Activated CD8-positive, alpha-beta memory T cell treated with anti-CD3 and anti-CD28 coated beads, Interleukin-2, amount 10 ng/mL, durations not matched to agents 7 days and 5 days (primary cell): Measurements from ENCODE around the gene SLC25A33. TPM values are rescaled to one million over a fixed set of nuclear protein-coding genes. Genes with fewer than 3 reads are reported as not detected.

ENCODE experiments used
- ATAC-seq: fragments of 150-1000 bp; cut with Tn5 transposase; one replicate; pipeline ENCODE4 v1.10.0; 2021; ENCODE audit warnings: moderate library complexity
- CTCF ChIA-PET: fragments of 350-600 bp; sonication (Branson Sonifier 250); formaldehyde crosslinking; loops from one replicate; lab custom pipeline; 2021; ENCODE audit warnings: antibody characterized with exemption; lab: Charles Lee
- DNase-seq: peaks from one replicate; pipeline ENCODE4 v3.0.0-alpha.2; 2020
- H3K27ac Mint-ChIP-seq: one replicate; pipeline ENCODE4 v1.8.0; 2021; ENCODE audit warnings: mild to moderate bottlenecking, mixed read lengths
- H3K27me3 Mint-ChIP-seq: one replicate; pipeline ENCODE4 v1.8.0; 2021; ENCODE audit warnings: mixed read lengths
- H3K36me3 Mint-ChIP-seq: one replicate; pipeline ENCODE4 v1.8.0; 2021; ENCODE audit warnings: mild to moderate bottlenecking, mixed read lengths
- H3K4me1 Mint-ChIP-seq: one replicate; pipeline ENCODE4 v1.8.0; 2021; ENCODE audit warnings: mixed read lengths
- H3K4me3 Mint-ChIP-seq: one replicate; pipeline ENCODE4 v1.8.0; 2021; ENCODE audit warnings: mild to moderate bottlenecking, moderate library complexity, mixed read lengths
- H3K9me3 Mint-ChIP-seq: one replicate; pipeline ENCODE4 v1.8.0; 2022; ENCODE audit warnings: low read depth, mixed read lengths
- total RNA-seq, 2 experiments: library from RNA; stranded (reverse); gene quantifications; one replicate each; pipeline ENCODE4 v1.2.3, GENCODE V29; 2021

SLC25A33 gene
- total RNA-seq, 2 experiments from 2014 or later = 4.5 to 7.7 TPM

DNA sequence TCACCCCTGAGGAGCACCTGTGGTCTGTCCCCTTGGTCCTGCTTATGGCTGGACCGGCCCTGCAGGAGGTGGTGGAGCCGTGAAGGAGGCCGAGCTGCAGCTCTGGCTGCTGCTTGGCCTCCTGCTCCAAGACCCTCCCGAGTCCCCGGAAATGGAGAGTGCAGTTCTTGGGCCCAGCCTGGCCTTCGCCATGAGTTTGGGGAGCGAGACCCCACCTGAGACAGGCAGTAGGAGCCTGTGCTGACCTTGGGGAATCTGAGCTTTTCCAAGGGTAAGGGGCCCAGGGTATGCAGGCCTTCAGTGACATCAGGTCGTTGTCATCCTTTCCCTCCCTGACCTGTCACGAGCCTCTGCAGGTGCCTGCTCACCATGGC lies 63.5 kb downstream of the SLC25A33 start:
- CTCF ChIA-PET = no interaction called here
- Mint-ChIP-seq H3K9me3 (no peaks in the 10 kb centered on the region), H3K36me3 (no peaks in the 10 kb centered on the region), H3K4me3 (no peak overlapping the region), H3K27ac (no peak overlapping the region), H3K27me3 (no peaks in the 10 kb centered on the region), H3K4me1 (no peaks in the 10 kb centered on the region)
- ATAC-seq = no peak
- no peak for DNase-seq

DNA sequence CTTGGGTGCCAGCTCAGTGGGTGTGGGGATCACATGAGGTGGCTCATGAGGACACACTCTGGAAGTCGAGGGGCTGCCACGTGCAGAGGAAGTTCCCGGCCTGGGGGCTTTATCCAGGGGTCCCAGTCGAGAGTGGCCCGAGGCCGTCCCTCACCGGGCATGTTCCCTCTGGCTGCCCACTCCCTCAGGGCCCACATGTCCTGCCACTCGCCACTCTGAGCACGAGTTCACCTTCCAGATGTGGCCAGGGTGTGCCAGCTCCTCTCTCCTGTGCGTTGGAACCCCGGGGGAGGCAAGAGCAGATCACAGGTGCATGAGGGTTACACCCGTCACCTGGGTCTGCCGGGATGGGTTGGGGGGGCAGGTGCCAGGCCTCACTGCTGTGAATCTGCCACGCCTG lies 64.0 kb downstream of the SLC25A33 start:
- no peak overlapping the region for H3K27ac Mint-ChIP-seq
- CTCF ChIA-PET = no interaction called here
- no peaks in the 10 kb centered on the region for H3K36me3 Mint-ChIP-seq
- H3K27me3 Mint-ChIP-seq = no peaks in the 10 kb centered on the region
- H3K4me1 Mint-ChIP-seq = no peaks in the 10 kb centered on the region
- DNase-seq = no peak
- H3K9me3 Mint-ChIP-seq = no peaks in the 10 kb centered on the region
- no peak overlapping the region for H3K4me3 Mint-ChIP-seq
- ATAC-seq = no peak

DNA sequence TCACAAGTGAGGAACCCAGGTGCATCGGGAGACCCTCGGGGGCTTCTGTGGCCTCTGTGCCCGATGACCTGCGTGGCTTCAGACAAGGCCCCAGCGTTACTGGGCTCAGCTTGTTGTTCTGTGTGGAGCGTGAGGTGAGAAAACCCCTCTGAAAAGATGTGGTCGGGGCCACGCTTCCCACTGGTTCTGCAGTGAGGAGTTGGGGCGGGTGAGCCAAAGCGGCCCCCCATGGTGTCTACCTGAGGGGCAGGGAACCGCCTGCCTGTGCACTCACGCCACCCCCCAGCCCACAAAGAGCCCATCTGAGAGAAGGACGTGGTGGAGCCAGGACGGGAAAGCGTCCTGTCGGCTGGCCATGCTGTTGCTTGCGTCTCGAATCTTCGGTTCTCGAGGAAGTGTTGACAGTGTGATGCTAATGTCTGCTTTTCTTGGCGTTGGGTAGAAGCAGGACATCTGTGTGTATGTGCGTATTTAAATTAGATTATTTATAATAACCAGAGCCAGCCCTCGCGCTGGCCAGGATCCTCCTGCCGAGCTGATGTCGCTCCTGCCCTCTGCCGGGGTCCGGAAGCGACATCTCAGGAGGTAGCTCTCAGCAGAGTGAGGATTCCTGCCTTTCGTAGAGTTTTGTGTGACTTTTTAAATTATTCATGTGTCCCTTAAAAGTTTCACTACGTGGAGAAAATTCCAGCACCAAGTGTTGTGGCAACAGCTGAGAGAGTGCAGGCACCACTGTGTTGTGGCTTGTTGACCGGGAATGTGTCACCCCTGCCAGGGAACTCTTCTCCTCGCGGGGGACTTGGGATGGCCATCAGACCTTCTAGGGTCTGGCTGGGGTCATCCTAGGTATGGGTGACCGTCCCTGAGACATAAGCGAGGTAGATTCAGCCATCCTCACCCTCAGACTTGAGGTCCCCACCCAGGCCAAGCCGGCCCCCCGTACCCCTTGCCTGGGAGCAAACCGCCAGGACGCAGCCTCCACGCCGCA lies 64.8 kb downstream of the SLC25A33 start:
- Mint-ChIP-seq H3K27ac (no peak overlapping the region), H3K9me3 (no peaks in the 10 kb centered on the region), H3K27me3 (no peaks in the 10 kb centered on the region), H3K36me3 (no peaks in the 10 kb centered on the region), H3K4me1 (no peaks in the 10 kb centered on the region), H3K4me3 (no peak overlapping the region)
- CTCF ChIA-PET = interaction anchor here (1.0 kb wide), 1 partner anchor 12 kb away, joined by 3 read pairs; no protein-coding TSS in a partner anchor
- no peak for DNase-seq
- no peak for ATAC-seq

DNA sequence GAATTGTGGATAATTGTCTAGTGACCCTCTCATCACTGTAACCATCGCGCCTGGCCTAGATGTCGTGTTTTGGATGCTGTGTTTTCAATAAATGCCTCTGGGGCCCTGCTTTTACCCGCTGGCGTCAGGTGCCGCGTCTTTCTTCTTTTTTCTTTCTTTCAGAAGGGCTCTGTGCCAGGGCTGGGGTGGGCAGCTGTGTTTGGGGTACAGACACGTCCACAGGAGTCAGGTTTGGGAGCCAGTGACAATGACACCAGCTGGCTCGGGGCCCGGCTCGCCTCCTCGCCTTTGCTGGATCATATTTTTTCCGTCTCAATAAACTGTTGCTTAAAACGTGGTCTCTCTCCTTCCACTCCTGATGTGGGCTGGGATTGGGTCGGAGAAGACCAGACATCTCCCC lies 65.6 kb downstream of the SLC25A33 start:
- H3K27ac Mint-ChIP-seq = no peak overlapping the region
- H3K9me3 Mint-ChIP-seq = no peaks in the 10 kb centered on the region
- ATAC-seq (no peak), DNase-seq (no peak)
- H3K27me3 Mint-ChIP-seq = no peaks in the 10 kb centered on the region
- no peaks in the 10 kb centered on the region for H3K36me3 Mint-ChIP-seq
- no peaks in the 10 kb centered on the region for H3K4me1 Mint-ChIP-seq
- CTCF ChIA-PET = interaction anchor here (1.0 kb wide), 1 partner anchor 11 kb away, joined by 3 read pairs; no protein-coding TSS in a partner anchor
- H3K4me3 Mint-ChIP-seq = no peak overlapping the region

DNA sequence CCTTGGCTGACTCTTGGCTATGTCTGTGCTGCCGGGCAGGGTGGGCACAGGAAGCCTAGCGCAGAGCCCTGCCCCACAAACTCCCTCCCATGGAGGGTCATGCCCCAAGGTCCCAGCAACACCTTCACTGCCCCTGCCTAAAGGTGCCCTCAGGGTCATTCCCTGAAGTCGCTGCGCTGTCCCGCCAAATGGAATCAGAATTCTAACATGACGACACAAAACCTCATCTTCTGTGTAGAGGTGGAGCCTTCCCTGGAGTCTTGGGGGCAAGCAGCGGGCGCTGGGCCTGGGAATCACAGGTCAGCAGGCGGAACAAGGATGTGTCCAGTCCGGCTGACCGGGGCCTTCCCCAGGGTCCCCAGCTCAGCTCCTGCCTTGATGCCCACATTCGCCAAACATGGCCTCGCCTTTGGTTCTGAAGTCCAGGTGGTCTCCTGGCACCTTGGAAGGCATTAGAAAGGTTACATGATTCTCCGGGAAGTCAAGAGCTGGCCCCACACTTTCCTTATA lies 66.7 kb downstream of the SLC25A33 start:
- Mint-ChIP-seq H3K4me1 (no peaks in the 10 kb centered on the region), H3K27ac (no peak overlapping the region), H3K36me3 (peaks cover 2% of the 10 kb centered on the region), H3K9me3 (no peaks in the 10 kb centered on the region), H3K4me3 (no peak overlapping the region), H3K27me3 (no peaks in the 10 kb centered on the region)
- ATAC-seq (no peak), DNase-seq (no peak)
- CTCF ChIA-PET = interaction anchor here (1.3 kb wide), 1 partner anchor 9 kb away, joined by 3 read pairs; no protein-coding TSS in a partner anchor

DNA sequence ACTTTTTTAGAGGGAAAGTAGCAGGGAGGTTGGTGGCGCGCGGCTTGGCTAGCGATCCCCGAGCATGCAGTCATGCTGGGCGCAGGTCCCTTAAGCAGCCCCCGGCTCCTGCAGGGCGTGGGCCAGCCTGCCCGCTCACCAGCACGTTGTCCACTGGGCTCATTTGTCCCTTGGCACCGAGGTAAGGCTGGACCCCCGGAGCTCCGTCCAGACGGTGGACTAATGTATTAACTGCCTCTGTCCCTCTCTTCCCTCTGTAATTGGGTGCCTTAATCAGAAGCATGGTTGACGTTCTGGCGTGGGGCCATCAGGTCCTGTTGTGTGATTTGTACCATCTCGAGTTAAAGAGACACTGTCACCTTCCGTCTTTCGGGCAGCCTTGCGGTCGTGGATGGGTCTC lies 67.2 kb downstream of the SLC25A33 start:
- Mint-ChIP-seq H3K36me3 (peaks cover 4% of the 10 kb centered on the region), H3K27ac (no peak overlapping the region), H3K27me3 (no peaks in the 10 kb centered on the region), H3K4me3 (no peak overlapping the region), H3K9me3 (no peaks in the 10 kb centered on the region), H3K4me1 (no peaks in the 10 kb centered on the region)
- DNase-seq (no peak), ATAC-seq (no peak)
- CTCF ChIA-PET = interaction anchor here (1.3 kb wide), 1 partner anchor 9 kb away, joined by 3 read pairs; no protein-coding TSS in a partner anchor

DNA sequence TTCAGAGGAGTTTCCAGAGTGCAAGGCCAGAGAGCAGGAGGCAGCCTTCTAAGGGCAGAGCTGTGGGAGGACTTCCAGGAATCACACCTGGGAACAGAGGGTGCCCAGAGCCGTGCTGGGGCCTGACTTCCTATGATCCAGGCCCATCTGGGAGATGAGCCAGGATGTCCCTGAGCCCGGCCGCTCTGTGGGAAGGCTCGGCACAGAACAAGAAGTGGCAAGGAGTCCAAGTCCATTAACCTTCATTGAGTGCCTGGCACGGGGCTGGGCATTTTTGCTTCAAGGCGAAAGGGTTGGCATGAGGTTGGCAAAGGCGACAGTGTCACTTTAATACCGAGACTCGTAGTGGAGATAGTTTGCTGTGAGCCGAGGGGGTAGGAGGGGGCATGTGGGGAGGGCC lies 67.7 kb downstream of the SLC25A33 start:
- Mint-ChIP-seq H3K4me3 (no peak overlapping the region), H3K36me3 (peaks cover 6% of the 10 kb centered on the region), H3K27me3 (no peaks in the 10 kb centered on the region), H3K4me1 (no peaks in the 10 kb centered on the region), H3K27ac (no peak overlapping the region), H3K9me3 (no peaks in the 10 kb centered on the region)
- no peak for ATAC-seq
- CTCF ChIA-PET = interaction anchor here (1.3 kb wide), 1 partner anchor 8 kb away, joined by 3 read pairs; no protein-coding TSS in a partner anchor
- DNase-seq = no peak

DNA sequence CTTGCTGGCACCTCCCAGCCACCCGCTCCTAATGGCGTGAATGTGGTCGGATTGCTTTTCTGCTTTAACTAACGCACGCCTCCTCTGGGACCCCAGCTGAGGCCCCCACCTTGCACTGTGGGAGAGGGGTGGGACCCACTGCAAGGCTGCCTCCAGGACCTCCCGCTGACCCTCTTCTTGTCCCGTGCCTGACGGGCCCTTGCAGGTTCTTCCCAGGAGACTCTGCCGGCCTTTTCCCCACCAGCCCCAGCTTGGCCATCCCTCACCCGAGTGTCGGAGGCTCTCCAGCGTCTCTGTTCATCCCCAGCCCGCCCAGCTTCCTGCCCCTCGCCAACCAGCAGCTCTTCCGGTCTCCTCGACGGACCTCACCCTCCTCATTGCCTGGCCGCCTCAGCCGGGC lies 68.1 kb downstream of the SLC25A33 start:
- Mint-ChIP-seq H3K36me3 (peaks cover 6% of the 10 kb centered on the region), H3K9me3 (no peaks in the 10 kb centered on the region), H3K4me3 (no peak overlapping the region), H3K27me3 (no peaks in the 10 kb centered on the region), H3K27ac (no peak overlapping the region), H3K4me1 (no peaks in the 10 kb centered on the region)
- DNase-seq = no peak
- no peak for ATAC-seq
- CTCF ChIA-PET = interaction anchor here (1.3 kb wide), 1 partner anchor 8 kb away, joined by 3 read pairs; no protein-coding TSS in a partner anchor

DNA sequence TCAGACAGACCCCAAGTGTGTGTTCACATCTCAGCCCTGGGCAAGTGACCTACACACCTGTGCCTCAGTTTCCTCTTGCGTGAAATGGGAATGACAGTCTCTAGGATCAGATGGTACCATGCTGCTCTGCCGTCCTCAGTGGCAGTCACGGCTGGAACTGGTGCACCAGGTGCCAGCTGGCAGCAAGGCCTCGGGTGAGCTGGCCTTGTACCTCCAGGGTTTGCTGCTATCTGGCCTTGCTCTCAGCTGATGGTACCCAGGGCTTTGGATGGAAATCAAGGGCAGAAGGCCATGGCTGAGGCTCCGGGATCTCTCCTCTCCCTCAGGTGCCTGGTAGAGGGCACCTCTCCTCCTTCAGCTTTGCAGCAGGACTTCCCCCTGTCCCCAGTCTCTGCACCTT lies 70.7 kb downstream of the SLC25A33 start:
- no peaks in the 10 kb centered on the region for H3K27me3 Mint-ChIP-seq
- H3K4me3 Mint-ChIP-seq = no peak overlapping the region
- H3K4me1 Mint-ChIP-seq = no peaks in the 10 kb centered on the region
- H3K27ac Mint-ChIP-seq = no peak overlapping the region
- ATAC-seq = no peak
- H3K36me3 Mint-ChIP-seq = peaks cover 6% of the 10 kb centered on the region
- no peak for DNase-seq
- CTCF ChIA-PET = no interaction called here
- H3K9me3 Mint-ChIP-seq = no peaks in the 10 kb centered on the region

DNA sequence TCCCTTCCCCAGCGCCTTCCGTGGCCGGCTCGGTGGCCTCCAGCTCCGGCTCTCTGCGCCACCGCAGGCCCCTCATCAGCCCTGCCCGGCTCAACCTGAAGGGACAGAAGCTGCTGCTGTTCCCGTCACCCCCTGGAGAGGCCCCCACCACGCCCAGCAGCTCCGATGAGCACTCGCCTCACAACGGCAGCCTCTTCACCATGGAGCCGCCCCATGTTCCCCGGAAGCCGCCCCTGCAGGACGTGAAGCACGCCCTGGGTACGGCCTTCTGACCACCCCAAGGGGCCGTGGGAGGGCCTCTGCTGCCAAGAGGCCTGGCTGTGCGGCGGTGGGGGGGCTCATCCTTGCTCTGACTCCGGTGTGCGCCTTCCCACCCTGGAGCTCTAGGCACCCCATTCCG lies 71.3 kb downstream of the SLC25A33 start:
- ATAC-seq (no peak), DNase-seq (no peak)
- Mint-ChIP-seq H3K27ac (no peak overlapping the region), H3K9me3 (no peaks in the 10 kb centered on the region), H3K36me3 (peaks cover 6% of the 10 kb centered on the region), H3K27me3 (no peaks in the 10 kb centered on the region), H3K4me3 (no peak overlapping the region), H3K4me1 (no peaks in the 10 kb centered on the region)
- CTCF ChIA-PET = no interaction called here

DNA sequence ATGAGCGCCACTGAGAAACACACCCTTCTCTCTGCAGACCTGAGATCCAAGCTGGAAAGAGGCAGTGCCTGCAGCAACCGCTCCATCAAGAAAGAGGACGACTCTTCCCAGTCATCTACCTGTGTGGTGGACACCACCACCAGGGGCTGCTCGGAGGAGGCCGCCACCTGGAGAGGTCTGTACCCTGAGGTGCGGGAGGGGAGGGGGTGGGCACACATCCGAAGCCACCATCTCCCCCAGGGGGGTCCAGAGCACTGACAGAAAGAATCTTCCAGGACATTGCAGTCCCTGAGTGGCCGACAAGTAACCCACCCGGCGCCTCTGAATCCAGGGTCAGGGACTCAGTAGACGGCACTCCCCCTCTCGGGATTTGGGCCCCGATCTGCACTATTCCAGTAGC lies 72.5 kb downstream of the SLC25A33 start:
- ATAC-seq = no peak
- no peak overlapping the region for H3K27ac Mint-ChIP-seq

DNA sequence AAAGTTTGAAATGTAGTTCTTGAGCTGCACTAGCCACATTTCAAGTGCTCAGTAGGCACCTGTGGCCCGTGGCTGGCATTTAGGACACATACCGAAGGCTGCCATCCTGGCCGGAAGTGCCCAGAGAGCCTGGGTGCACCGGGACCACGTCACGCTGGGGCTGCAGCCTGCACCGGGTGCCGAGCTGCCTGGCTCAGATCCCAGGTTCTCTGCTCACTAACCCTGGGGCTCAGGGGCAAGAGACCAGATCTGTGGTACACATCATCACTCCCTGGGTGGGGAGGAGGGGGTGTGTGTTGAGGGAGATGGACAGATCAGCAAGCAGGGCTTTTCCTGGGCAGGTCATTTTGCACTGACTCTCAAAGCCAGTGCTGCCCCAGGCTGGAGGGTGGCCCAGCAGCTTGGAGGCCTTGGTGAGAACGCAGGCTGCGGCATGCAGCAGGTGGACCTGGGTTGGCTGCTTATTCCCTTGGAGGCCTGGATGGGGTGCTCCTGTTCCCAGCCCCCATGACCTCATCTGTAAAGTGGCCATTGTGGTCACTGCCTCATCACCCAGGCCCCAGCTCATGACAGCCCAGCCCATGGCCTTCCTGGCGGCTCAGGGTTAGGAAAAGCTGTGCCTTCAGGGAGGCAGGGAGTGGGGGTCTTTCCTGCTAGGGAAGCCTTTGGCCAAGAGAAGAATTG lies 73.0 kb downstream of the SLC25A33 start:
- no peak for DNase-seq
- Mint-ChIP-seq H3K4me3 (no peak overlapping the region), H3K27me3 (no peaks in the 10 kb centered on the region), H3K27ac (no peak overlapping the region), H3K9me3 (no peaks in the 10 kb centered on the region), H3K36me3 (peaks cover 6% of the 10 kb centered on the region), H3K4me1 (no peaks in the 10 kb centered on the region)
- CTCF ChIA-PET = no interaction called here
- no peak for ATAC-seq

More for the DNA sequence above, 72.5 kb downstream of the SLC25A33 start:
- no peaks in the 10 kb centered on the region for H3K9me3 Mint-ChIP-seq
- no peaks in the 10 kb centered on the region for H3K4me1 Mint-ChIP-seq
- no peak overlapping the region for H3K4me3 Mint-ChIP-seq
- H3K36me3 Mint-ChIP-seq = peaks cover 6% of the 10 kb centered on the region
- no peak for DNase-seq
- no peaks in the 10 kb centered on the region for H3K27me3 Mint-ChIP-seq
- CTCF ChIA-PET = no interaction called here

DNA sequence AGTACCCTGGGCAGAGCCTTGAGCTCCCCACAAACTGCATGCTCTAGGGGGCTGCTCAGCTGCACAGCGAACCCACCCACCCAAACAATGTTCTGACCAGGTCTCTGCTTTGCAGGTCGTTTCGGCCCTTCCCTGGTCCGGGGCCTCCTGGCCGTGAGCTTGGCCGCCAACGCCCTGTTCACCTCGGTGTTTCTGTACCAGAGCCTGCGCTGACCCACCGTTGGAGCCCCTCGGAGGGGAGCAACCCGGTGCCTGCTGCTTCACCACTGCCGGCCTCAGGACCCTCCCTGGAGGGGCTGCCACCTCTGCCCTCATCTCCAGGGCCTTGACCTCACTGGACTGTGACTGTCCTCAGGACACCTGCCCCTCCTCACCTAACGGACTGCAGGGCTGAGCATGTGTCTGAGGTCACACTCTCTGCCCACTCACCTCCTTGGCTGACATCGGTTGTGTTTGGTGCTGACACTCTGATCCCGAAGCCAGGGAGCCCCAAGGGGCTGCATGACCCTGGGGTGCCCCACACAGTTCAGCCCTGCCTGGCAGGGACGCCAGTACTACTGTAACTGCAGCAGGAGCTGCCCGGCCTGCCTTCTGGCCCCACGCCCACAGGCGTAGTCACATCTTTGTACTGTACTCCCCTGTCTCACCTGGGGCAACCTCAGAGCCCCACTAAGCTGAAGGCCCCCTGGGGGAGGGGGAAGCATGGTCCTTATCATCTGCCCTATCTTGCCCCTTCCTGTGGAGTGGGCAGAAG lies 73.8 kb downstream of the SLC25A33 start:
- Mint-ChIP-seq H3K4me3 (no peak overlapping the region), H3K27me3 (no peaks in the 10 kb centered on the region), H3K9me3 (no peaks in the 10 kb centered on the region), H3K4me1 (no peaks in the 10 kb centered on the region), H3K27ac (no peak overlapping the region), H3K36me3 (peaks cover 6% of the 10 kb centered on the region)
- no peak for ATAC-seq
- CTCF ChIA-PET = interaction anchor here (1.2 kb wide), 1 partner anchor 253 kb away, joined by 3 read pairs; no protein-coding TSS in a partner anchor
- no peak for DNase-seq
